UCSD-AML1 (cell line): ENCODE data around the gene LRRC46.

Experiments
- DNase-seq: peaks from one replicate; lab custom pipeline; 2025; ENCODE audit not compliant: unreplicated experiment; lab: John Stamatoyannopoulos, UW

The LRRC46 gene

DNA sequence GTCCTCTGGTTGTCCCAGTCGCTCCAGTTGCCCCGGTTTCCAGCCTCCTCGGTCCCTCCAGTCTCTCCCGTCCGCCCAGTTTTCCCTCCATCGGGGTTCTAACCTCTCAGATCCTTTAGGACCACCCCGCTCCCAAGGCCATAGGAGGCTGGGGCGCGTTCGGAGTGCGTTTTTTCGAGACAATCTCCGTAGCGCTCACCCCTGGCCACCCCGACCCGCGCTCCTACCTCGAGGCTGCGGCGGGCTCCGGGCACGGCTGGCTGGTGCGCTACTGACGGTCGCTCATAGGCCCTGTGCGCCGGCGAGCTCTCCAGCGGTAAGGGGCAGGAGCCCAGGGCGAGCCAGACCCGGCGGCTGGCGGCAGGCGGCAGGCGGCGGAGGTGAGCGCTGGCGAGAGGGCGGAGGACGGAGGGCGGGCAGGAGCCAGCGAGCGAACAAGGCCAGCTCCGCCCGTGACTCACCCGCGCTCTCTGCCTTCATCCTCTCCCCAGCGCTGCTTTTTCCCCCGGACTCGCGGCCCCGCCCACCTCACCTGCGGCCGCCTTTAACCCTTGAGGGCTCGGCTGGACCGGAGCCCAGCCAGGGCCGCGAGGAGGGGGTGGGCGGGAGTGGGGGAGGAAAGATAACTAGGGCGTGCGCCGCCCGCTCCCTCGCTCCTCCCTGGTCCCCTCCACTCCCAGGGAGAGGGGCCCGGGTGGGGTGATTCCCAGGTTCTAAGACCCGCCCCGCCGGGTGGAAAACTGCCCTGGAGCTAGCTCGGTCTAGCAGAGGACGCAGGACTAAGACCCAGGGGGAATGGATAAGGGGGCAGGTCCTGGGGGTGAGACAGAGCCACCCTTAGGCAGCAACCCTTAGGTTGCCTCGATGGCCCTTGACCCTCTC lies 19.5 kb downstream of the LRRC46 start, which contains the start of gene SP6:
SP6 (minus strand) TSS at position 472 of the 882 bp plus-strand sequence. CDS start 2,734 bp downstream, outside the sequence.
- DNase-seq: no peak

DNA sequence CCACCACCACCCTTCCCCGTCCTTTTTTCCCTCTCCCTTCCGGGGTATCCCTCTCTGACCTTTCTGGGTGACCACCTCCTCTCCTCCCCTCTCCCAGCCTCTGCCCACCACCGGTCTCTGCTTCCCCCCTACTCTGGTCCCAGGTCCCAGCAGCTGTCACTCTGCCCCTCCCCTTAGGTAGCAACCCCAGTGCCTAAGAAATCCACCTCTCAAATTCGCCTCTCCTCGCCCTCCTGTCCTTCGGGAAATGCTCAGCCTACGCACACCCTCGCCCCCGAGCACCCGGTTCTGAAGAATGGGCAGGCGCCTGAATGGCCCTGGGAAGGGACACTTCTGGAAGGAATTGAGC lies 20.3 kb downstream of the LRRC46 start:
- no peak for DNase-seq

- no peak for DNase-seq
These were observed 20.9 kb downstream of the LRRC46 start for GRCh38 chr17:47852113-47852949.

- DNase-seq: no peak
These were observed 22.1 kb downstream of the LRRC46 start for GRCh38 chr17:47853616-47854015.

GRCh38 chr17:47855737-47856136 lies 24.3 kb downstream of the LRRC46 start:
- DNase-seq: peak; percentile 39

GRCh38 chr17:47856830-47857229 lies 25.4 kb downstream of the LRRC46 start:
- DNase-seq: no peak

GRCh38 chr17:47857551-47858455 lies 26.3 kb downstream of the LRRC46 start:
- DNase-seq: no peak

DNA sequence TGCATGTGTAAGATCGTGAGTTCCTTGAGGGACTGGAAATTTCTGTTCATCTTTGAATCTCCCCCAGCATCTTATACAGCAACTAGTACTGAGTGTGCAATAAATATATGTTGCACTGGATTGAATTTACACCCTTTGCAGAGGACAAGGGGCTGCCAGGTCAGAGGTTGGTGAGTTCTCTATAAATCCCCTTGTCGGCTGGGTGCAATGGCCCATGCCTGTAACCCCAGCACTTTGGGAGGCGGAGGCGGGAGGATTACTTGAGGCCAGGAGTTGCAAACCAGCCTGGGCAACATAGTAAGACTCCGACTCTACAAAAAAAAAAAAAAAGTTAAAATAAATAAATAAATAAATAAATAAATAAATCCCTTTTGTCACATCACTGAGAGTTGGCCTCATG lies 28.9 kb downstream of the LRRC46 start:
- no peak for DNase-seq

- DNase-seq: no peak
These were observed 31.4 kb downstream of the LRRC46 start for GRCh38 chr17:47862621-47863440.

DNA sequence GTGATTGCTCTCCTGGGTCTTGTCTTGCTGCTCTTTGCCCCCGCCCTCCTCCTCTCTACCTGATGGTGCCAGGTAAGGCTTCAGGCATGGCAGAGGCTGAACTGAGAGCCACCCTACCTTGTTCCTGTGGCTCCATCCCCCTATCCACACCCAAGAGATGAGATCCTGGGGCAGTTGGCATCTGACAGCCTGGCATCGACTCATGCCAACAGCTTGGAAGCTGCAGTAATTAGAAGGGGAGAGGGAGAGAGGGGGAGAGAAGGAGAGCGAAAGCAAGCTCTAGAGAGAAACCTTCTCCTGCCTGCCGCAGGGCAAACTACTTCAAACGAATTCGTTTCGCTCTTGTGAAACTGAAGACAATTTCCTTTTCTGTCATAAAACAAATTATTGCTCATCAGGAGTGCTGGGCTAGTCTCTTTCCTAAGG lies 33.3 kb downstream of the LRRC46 start:
- no peak for DNase-seq

DNA sequence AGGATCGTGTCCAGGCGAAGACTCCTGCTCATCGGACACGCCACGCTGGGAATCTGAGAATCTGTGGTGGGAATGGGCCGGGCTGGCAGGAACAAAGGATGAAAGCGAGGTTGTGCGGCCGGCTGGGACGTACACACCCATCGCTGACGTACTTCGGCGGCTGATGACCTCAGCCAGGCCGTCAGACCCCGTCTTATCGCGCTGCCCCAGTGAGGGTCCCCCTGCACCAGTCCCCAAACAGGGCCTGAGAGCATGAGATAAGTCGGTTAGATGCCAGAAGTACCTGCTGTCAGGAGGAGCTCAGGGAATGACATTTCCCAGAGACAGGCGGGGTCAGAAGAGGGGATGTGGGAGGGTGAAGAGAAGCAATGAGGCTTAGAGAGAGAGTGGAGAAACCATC lies 35.5 kb downstream of the LRRC46 start:
- DNase-seq: no peak

- DNase-seq: no peak
These were observed 36.5 kb downstream of the LRRC46 start for GRCh38 chr17:47867813-47868533.

GRCh38 chr17:47869114-47869513 lies 37.6 kb downstream of the LRRC46 start:
- DNase-seq: no peak

- DNase-seq: no peak
These were observed 38.6 kb downstream of the LRRC46 start for GRCh38 chr17:47870056-47870455.

- DNase-seq: no peak
These were observed 39.6 kb downstream of the LRRC46 start for GRCh38 chr17:47871048-47871447.

GRCh38 chr17:47872019-47872650 lies 40.7 kb downstream of the LRRC46 start:
- DNase-seq: no peak

DNA sequence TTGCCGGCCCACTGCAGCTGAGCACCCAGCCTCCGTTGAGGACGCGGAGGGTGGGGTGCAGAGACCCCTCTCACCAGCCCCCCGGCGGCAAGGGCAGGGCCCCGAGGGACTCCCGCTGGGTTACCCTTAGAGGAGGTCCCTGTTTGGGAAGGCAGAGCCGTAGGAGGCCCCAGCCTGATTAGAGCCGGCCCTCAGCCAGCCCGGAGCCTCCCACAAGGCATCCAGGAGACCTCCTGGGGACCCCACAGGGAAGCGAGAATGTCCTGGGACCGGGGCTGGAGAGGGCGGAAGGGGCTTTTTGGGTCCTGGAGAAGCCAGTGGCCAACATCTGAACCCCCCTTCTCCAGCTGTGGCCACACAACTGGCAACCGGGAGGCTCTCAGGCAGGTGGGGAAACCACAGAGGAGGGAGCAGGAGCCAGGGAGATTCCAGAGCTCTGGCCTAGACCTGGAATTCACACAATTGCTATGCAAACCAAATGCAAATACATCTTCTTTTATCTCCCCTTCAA lies 41.2 kb downstream of the LRRC46 start:
- DNase-seq: no peak

- no peak for DNase-seq
These were observed 42.0 kb downstream of the LRRC46 start for GRCh38 chr17:47873200-47874090.
